CD4-positive, alpha-beta T cell (primary cell): ENCODE results near the gene KRT15. TPM values are rescaled to one million over a fixed set of nuclear protein-coding genes. Genes with fewer than 3 reads are reported as not detected.

Experiments used
- ATAC-seq: fragments of 200-7000 bp; cut with Tn5 transposase; one replicate; pipeline ENCODE4 v1.10.0; 2022; ENCODE audit warnings: mild to moderate bottlenecking; ENCODE audit not compliant: poor library complexity
- CTCF ChIA-PET: fragments of 350-600 bp; sonication (Branson Sonifier 250); formaldehyde crosslinking; loops from one replicate; lab custom pipeline; 2021; ENCODE audit warnings: antibody characterized with exemption, inconsistent platforms; lab: Charles Lee
- POLR2A ChIA-PET: fragments of 350-600 bp; sonication (Branson Sonifier 250); formaldehyde crosslinking; loops from one replicate; lab custom pipeline; 2021; ENCODE audit warnings: antibody characterized with exemption, inconsistent platforms; lab: Charles Lee
- DNase-seq, 14 experiments: peaks; one replicate each; pipeline ENCODE4 v3.0.0-alpha.2; 2013 to 2020; ENCODE audit warnings: mixed read lengths in 2 of 14
- H3K27ac ChIP-seq, 2 donors: one replicate each; pipeline versions ENCODE4 v1.5.1 to v1.7.0; 2013; ENCODE audit warnings: low read length in 2 of 2, low read depth in 1 of 2, mild to moderate bottlenecking in 1 of 2
- H3K27me3 ChIP-seq, 2 experiments: 1 replicate in 1 of 2; 2 replicates in 1 of 2; pipeline versions ENCODE4 v1.6.1 to v1.7.0; 2013; ENCODE audit warnings: low read length in 2 of 2, control low read depth in 1 of 2, mild to moderate bottlenecking in 1 of 2, moderate library complexity in 1 of 2; ENCODE audit not compliant: insufficient read depth in 2 of 2, control insufficient read depth in 1 of 2
- H3K36me3 ChIP-seq: one replicate; pipeline ENCODE4 v1.6.1; 2013; ENCODE audit warnings: low read length, control low read depth; ENCODE audit not compliant: insufficient read depth
- H3K4me1 ChIP-seq: one replicate; pipeline ENCODE4 v1.6.1; 2013; ENCODE audit warnings: low read length, control low read depth; ENCODE audit not compliant: insufficient read depth
- H3K4me3 ChIP-seq: one replicate; pipeline ENCODE4 v1.5.1; 2013; ENCODE audit warnings: mild to moderate bottlenecking, low read length, moderate library complexity
- H3K9me3 ChIP-seq, 2 experiments: 1 replicate in 1 of 2; 2 replicates in 1 of 2; pipeline versions ENCODE4 v1.6.1 to v1.7.0; 2013; ENCODE audit warnings: low read length in 2 of 2, mild to moderate bottlenecking in 2 of 2, control low read depth in 1 of 2, moderate library complexity in 1 of 2; ENCODE audit not compliant: control insufficient read depth in 1 of 2, insufficient read depth in 1 of 2
- H3K27ac Mint-ChIP-seq: one replicate; pipeline ENCODE4 v1.8.0; 2020; ENCODE audit warnings: mixed read lengths
- H3K27me3 Mint-ChIP-seq: one replicate; pipeline ENCODE4 v1.8.0; 2021; ENCODE audit warnings: mixed read lengths
- H3K36me3 Mint-ChIP-seq: one replicate; pipeline ENCODE4 v1.8.0; 2021; ENCODE audit warnings: low read depth, mixed read lengths
- H3K4me1 Mint-ChIP-seq: one replicate; pipeline ENCODE4 v1.8.0; 2021; ENCODE audit warnings: low read depth, mixed read lengths
- H3K4me3 Mint-ChIP-seq: one replicate; pipeline ENCODE4 v1.8.0; 2020; ENCODE audit warnings: mild to moderate bottlenecking, mixed read lengths
- H3K9me3 Mint-ChIP-seq: one replicate; pipeline ENCODE4 v1.8.0; 2020; ENCODE audit warnings: mixed read lengths
- intact Hi-C, 2 experiments: fragments of 100-400 bp; cut with DNase I in 1 of 2; cut with micrococcal nuclease in 1 of 2; formaldehyde crosslinking; loops; one replicate each; pipeline versions ENCODE4 v1.15.1 to v1.9.0; 2023 to 2025; cut with DNase I, micrococcal nuclease
- total RNA-seq, 174 experiments: library from RNA in 2 of 174; stranded (reverse) in 2 of 174; gene quantifications; one replicate each; pipeline ENCODE4 v1.2.3 and lab custom pipeline; 2021 to 2026
- TF ChIP-seq, protein P1 (sequence below): fragments of 200-600 bp; IDR thresholded peaks from one replicate; pipeline ENCODE4 v1.8.0; 2022; ENCODE audit warnings: antibody characterized with exemption, mild to moderate bottlenecking

Gene KRT15
- total RNA-seq, 2 experiments from 2014 or later, result not detected

DNA sequence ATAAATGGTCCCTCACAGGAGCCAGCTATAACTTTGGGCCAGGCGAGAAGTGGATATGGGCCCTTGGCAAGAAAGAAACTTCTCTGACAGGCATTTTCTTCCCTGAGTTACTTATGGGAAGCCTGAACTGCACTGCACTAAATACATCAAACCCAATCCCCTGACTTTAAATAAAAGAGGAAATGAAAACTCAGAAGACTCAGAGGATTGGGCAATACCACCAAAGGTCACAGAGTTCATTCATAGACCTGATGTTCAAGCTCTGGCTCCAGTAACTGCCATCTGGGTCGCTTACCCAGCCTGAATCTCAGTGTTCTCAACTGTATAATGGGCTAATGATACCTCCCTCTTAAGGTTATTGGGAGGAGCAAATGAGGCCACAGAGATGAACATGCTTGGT lies 38.6 kb downstream of the KRT15 start:
- no peak overlapping the region for H3K27ac ChIP-seq
- intact Hi-C loops, result no loop called here
- H3K4me3 Mint-ChIP-seq, result no peak overlapping the region
- H3K4me1 Mint-ChIP-seq, result no peaks in the 10 kb centered on the region
- CTCF ChIA-PET, result no interaction called here
- no peaks in the 10 kb centered on the region for H3K36me3 Mint-ChIP-seq
- no peaks in the 10 kb centered on the region for H3K27me3 Mint-ChIP-seq
- H3K4me3 ChIP-seq, result no peak overlapping the region
- TF ChIP-seq, protein P1, sequence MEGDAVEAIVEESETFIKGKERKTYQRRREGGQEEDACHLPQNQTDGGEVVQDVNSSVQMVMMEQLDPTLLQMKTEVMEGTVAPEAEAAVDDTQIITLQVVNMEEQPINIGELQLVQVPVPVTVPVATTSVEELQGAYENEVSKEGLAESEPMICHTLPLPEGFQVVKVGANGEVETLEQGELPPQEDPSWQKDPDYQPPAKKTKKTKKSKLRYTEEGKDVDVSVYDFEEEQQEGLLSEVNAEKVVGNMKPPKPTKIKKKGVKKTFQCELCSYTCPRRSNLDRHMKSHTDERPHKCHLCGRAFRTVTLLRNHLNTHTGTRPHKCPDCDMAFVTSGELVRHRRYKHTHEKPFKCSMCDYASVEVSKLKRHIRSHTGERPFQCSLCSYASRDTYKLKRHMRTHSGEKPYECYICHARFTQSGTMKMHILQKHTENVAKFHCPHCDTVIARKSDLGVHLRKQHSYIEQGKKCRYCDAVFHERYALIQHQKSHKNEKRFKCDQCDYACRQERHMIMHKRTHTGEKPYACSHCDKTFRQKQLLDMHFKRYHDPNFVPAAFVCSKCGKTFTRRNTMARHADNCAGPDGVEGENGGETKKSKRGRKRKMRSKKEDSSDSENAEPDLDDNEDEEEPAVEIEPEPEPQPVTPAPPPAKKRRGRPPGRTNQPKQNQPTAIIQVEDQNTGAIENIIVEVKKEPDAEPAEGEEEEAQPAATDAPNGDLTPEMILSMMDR, result no peak
- no peaks in the 10 kb centered on the region for H3K9me3 ChIP-seq
- no peaks in the 10 kb centered on the region for H3K27me3 ChIP-seq
- no peaks in the 10 kb centered on the region for H3K9me3 Mint-ChIP-seq
- H3K36me3 ChIP-seq, result no peaks in the 10 kb centered on the region
- POLR2A ChIA-PET, result no interaction called here
- no peak for ATAC-seq
- no peaks in the 10 kb centered on the region for H3K4me1 ChIP-seq
- H3K27ac Mint-ChIP-seq, result no peak overlapping the region
- DNase-seq, result peak in 1 of 14 experiments; percentile 13

DNA sequence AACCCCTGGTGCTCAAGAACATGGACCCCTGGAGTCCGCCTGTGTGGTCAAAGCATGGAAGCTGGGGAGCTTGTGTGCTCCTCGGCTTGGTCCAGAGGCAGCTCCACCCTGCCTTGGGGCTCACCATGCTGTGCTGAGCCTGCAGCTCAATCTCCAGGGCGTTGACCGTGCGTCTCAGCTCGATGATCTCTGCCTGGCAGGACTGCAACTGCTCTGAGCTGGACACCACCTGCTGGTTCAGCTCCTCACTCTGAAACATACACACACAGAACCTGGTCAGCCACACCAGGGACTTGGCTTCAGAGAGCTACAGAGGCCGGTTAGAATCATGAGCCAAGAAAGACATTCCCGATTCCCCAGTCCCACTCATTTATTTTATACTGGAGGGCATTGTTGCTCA lies 40.5 kb downstream of the KRT15 start:
- Mint-ChIP-seq H3K27ac (no peak overlapping the region), H3K4me1 (no peaks in the 10 kb centered on the region), H3K4me3 (no peak overlapping the region), H3K36me3 (no peaks in the 10 kb centered on the region), H3K9me3 (no peaks in the 10 kb centered on the region), H3K27me3 (no peaks in the 10 kb centered on the region)
- no peaks in the 10 kb centered on the region for H3K27me3 ChIP-seq
- DNase-seq (no peak), ATAC-seq (no peak)
- TF ChIP-seq, protein P1, result no peak
- CTCF ChIA-PET, result no interaction called here
- H3K36me3 ChIP-seq, result no peaks in the 10 kb centered on the region
- no peaks in the 10 kb centered on the region for H3K4me1 ChIP-seq
- H3K9me3 ChIP-seq, result no peaks in the 10 kb centered on the region
- no peak overlapping the region for H3K4me3 ChIP-seq
- no peak overlapping the region for H3K27ac ChIP-seq
- intact Hi-C loops, result loop anchor here in 1 of 2 experiments (5.0 kb wide), 1 partner anchor 61 kb away; no protein-coding TSS in a partner anchor
- POLR2A ChIA-PET, result no interaction called here

DNA sequence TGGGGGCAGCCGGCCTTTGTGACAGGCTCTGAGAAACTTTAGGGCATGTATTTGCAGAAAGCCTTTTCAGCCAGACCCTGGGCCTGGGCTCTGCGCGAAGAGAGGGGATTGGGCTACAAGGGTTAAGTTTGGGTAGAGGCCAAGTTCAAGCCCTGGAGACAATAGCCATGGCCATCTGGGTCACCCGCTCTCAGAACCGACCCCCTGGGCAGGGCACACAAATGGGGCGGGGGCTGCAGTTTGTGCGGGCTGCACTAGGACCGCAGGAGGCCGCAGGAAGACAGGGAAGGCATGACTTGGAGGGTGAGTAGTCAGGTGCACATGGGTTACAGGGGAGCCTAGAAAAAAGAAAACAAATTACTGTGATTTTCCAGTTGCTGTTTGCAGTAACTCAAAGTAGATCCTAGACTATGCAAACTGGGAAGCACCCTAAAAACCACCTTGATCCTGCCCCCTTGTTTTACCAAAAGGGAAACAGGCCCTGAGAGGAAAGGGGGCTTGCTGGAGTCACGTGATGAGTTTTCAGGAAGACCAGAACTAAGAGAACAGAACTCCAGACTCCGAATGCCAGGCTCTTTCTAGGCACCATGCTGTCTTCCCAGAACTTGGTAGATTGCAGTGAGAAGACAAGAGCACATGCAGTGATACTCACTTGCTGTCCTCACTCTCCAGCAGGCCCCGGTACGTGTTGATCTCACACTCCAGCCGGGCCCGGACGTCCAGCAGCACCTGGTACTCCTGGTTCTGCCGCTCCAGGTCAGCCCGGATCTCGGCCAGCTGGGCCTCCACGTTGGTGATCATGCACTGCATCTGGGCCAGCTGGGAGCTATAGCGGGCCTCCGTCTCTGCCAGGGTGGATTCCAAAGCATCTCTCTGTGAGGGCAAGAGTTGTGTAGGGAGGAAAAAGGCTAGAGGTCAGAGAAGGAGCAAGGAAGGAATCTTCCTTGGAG lies 41.5 kb downstream of the KRT15 start:
- Mint-ChIP-seq H3K4me3 (no peak overlapping the region), H3K27me3 (no peaks in the 10 kb centered on the region), H3K9me3 (peaks cover 2% of the 10 kb centered on the region), H3K4me1 (no peaks in the 10 kb centered on the region), H3K27ac (no peak overlapping the region), H3K36me3 (no peaks in the 10 kb centered on the region)
- intact Hi-C loops, result loop anchor here in 1 of 2 experiments (5.0 kb wide), 1 partner anchor 60 kb away; no protein-coding TSS in a partner anchor
- ChIA-PET CTCF (no interaction called here), POLR2A (no interaction called here)
- TF ChIP-seq, protein P1, result no peak
- no peaks in the 10 kb centered on the region for H3K4me1 ChIP-seq
- H3K27ac ChIP-seq, result no peak overlapping the region
- no peaks in the 10 kb centered on the region for H3K9me3 ChIP-seq
- DNase-seq (no peak), ATAC-seq (no peak)
- no peaks in the 10 kb centered on the region for H3K36me3 ChIP-seq
- no peak overlapping the region for H3K4me3 ChIP-seq
- H3K27me3 ChIP-seq, result no peaks in the 10 kb centered on the region
